Fibroblast of skin of right quadriceps (primary cell): ENCODE measurements around the gene RETSAT.
"Not testable (repeated sequence)": the region's sequence is repeated elsewhere in the genome, so short reads cannot be mapped to it uniquely, and the experiment has no call there.

Experiments
- DNase-seq: peaks from one replicate; pipeline ENCODE4 v3.0.0-alpha.2; 2013

The RETSAT gene

DNA sequence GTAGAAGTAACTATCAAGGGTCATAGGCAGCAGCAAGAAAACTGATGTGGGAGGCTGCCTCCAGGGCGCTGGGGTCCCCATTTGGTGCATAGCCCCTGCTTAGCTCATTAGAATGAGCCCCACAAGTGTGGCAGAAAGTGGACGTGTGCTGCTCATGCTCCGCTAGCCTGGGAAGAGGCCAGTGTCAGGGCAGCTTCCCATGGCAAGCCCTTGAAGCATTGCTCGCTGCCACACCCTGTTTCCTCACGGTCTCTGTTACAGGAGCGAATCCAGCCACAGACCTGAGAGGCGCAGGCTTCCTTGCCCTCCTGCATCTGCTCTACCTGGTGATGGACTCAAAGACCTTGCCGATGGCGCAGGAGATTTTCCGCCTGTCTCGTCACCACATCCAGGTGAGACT, 22.8 kb upstream of the RETSAT start:
- no peak for DNase-seq

DNA sequence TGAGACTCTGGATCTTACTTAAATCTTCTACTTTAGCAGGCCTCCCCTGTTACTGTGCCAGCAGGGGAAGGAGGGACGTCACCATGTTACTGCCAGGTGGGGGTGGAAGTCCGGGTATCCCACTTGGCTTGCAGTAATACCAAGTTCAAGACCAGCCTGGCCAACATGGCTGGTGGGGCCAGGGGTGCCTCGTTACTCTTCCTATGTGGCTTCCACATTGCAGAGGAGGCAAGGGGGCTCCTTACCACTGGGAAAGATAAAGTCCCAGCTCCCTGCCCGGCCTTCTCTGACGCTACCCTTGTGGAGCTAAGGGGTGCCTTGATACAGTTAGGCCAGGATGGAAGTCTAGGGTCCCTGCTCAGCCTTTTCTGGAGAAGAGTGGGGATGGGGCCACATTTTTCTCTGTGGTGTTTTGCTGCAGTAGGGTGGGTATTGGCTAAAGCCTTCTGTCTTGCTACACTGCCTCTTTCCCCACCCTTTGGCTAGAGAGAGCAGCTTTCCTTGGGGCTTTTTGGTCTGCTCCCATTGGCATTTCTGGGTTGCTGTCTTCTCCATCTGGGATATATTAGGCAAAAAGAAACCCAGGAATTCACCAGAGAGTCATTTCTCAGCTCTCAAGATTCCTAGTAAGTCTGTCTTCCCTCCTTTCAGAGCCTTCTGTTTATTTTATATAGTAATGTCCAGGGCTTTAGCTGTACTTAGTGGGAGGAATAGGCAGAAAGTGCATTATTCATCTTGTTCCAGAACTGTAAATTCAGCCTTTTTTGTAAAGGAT, 22.1 kb upstream of the RETSAT start:
- DNase-seq = peak; percentile 31

DNA sequence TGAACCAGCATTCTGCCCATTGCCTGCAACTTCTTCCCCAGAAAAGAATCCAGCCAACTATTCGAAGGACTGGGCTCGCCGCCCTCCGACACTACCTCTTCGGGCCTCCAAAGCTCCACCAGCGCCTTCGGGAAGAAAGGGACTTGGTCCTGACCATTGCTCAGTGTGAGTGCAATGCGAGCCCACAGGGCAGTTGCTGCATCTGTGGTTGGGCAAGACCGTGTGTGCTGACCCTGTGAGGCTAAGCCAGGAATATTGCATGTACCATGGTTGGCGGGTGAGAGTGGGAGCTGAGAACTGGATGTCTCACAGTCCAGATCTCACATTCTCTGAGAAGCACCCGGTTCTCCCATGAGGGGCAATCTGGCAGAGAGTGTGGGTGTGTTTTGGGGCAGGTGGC, 16.7 kb upstream of the RETSAT start:
- no peak for DNase-seq

DNA sequence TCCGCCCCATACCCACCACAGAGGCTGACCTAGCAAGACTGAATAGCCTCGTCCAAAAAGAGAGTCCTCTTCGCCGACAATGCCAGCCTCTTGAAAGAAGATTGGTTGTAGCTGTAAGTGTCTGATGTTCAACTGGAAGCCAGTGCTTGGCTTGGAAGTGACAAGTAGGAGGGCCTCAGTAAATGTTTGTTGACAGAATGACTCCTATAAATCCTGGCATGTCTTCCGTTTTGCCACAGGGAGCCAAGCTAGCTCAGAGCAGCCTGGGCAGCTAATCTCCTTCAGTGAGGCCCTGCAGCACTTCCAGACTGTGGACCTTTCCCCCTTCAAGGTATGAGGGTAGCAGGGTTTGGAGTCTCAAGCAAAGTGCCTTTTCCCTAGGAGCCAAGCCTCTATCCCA, 15.2 kb upstream of the RETSAT start:
- no peak for DNase-seq

DNA sequence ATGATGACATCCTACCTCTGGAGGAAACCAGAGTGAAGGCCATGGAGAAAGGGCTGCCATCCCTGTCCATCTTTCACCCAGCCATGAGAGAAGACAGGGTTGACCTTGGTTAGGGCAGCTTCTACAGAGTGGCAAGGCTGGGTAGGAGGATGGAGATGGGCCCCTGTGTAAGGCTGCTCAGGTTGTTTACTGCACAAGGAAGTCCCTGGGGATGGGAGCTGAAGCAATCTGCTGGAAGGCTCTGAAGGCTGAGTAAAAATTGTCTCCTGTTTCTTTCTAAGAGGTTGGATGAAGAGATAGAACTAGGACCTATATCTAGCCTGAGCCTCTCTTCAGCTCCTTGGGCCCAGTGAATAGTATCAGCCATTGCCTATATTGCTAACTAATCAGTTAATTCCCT, 14.6 kb upstream of the RETSAT start:
- DNase-seq = no peak

DNA sequence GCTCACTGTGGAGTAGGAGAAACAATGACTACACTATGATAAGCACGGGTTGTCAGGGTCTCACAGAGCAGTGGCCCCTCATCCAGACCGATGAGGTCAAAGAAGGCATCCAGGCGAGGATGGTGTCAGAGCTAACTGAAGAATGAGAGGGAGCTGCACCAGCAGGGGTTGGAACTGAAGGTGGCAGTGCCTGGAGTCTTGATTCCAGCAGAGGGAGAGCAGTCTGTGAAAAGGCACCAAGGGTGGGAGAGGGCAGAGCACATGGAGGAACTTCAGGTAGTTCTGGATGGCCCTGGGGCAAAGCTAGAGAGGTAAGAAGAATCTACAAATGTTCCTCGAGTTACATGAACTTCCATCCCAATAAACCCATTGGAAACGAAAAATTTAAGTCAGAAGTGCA, 12.9 kb upstream of the RETSAT start:
- DNase-seq = no peak

DNA sequence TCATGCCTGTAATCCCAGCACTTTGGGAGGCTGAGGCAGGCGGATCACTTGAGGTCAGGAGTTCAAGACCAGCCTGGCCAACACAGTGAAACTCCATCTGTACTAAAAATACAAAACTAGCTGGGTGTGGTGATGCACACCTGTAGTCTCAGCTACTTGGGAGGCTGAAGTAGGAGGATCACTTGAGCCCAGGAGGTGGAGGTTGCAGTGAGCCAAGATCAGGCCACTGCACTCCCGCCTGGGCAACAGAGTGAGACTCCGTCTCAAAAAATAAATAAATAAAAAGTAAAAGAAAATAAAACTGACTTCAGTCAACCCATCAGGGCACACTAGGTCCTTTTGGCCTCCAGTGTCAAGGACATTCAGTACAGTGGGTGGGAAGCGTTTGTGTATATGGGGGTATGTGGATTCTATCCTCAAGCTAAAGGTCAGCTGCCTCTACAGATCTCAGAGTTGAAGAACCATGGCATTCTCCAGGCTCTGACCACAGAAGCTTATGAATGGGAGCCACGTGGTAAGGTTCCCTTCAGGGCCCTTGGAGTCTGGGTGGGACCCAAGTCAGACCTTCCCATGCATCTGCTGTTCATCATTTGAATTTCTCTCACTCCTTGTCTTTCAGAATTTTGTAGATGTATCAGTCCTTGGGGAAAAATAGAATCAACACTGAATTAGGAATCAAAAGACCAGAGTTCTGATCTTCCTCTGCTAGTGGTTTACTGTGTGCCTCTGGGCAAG, 8.5 kb upstream of the RETSAT start:
- DNase-seq = not testable (repeated sequence)

DNA sequence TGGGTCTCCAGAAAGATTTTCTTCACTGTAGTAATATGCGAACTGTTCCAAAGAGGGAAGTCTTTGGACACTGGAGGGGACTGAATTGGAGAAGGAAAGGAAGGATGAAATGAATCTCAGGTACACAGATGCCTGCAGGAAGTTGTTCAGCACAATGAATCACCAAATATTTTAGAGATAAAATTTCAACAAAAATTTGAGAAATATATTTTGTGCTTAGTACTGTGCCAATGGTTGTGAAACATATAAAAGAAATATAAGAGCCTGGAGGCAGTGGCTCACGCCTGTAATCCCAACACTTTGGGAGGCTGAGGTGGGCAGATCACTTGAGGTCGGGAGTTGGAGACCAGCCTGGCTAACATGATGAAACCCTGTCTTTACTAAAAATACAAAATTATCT, 3.4 kb upstream of the RETSAT start:
- DNase-seq = no peak

DNA sequence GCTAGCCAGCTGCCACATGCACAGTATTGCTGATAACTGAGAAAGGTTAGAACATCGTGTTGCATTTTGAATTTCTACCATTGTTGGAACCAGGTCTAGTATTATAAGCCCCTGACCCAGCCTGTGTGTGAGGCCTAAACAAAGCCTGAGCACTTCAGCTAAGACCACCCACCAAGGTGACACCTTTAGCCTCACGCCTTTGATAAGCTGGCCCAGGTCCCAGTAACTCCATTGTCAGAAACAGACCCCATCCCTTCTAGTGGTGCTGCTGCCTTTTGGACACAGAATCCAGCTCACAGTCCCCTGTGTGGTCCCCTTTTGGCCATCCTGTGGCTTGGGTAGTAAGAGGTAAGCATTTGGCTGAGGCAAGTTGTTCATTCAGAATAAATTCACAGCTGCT, 1.9 kb upstream of the RETSAT start:
- no peak for DNase-seq

DNA sequence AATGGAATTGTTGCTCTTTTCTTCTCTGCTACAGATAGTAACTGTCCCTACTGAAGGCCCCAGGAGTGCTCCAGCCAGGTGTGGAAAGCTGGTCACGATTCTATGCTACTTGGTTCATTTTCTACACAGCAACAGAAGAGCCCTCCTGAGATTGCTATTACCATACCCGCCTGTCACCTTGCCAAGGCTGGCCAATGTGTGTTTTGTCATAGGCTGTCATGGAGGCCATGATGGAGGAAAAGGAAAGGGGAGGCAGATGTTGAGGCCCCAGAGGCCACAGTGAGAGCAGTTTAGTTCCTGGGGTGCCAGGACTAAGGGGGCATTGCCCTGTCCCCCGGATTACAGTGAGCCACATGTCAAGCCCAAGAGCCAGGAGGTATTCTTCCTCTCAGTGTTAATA, 1.2 kb upstream of the RETSAT start:
- no peak for DNase-seq

DNA sequence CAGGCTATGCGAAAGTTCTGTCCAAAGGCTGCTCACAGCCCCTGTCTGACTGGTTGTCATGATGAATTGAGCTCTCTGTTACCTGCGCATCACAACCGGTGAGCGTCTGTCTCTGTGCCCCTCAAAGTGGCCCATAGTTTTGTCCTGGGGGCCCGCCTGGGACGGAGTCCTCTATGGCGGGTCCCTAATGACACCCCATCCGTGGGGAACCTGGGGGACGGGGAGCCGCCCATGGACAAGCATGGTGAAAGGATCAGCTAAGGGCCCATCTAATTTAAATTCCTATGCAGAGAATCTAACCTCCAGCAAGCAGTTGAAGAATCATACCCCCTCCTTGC, 714 bp upstream of the RETSAT start:
- DNase-seq = no peak

DNA sequence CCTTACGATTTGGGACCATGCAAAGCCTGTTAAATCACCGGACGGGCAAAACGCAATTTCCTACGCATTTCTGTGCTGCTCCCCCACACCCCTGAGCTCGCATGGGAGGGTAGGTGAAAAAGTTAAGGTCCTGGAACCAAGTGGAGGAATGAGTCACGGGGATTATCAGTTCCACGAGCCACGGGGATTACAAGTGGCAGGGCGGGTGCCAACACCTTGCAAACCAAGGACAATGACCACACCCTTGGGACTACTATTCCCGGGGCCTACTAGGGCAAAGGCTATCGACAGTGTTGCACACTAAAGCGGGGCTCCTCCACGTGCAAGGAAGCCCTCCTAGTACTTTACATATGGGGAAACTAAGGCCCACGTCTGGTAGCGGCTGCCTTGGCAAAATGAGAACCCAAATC, 447 bp downstream of the RETSAT start:
- DNase-seq = peak; percentile 15

DNA sequence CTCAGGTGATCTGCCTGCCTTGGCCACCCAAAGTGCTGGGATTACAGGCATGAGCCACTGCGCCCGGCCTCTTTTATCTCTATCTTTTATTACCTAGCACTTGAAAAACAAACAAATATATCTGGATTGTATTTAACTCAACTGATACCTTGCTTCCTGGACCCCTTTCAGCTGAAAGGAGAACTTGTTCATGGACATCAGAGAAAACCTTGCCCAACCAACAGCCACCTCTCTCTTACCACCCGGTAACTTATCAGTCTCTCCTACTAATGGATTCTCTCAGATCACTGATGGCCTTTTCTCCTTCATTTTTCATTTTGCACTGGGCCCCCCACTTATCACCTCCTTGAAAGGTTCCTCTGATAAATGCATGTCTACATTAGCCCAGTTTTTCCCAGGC, 6.7 kb downstream of the RETSAT start:
- DNase-seq = no peak

DNA sequence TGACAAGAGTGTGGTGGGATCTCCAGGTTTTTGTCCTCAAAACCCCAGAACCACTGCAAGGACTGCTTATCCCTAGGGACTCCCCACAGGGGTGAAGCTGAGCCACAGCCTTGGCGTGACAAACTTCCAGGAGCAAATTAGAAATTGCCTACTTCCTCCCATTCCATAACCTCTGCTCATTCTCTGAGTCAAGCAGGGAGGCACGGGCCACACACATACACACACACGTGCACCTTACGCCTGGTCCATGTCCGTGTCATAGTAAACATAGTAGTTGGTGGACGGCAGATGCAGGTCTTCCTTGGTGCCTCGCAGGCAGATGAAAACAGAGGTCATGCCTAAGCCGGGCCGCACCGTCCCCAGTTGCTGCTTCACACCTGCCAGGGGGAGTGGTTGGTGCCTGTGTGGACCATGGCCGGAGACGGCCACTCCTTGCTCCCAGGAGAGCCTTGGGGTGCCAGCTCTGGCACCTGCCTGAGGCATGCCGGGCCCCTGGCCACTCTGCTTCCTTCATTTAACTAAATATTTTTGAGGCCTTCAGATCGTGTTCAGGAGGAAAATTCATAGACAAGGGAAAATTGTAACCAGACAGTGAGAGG, 9.9 kb downstream of the RETSAT start:
- no peak for DNase-seq

DNA sequence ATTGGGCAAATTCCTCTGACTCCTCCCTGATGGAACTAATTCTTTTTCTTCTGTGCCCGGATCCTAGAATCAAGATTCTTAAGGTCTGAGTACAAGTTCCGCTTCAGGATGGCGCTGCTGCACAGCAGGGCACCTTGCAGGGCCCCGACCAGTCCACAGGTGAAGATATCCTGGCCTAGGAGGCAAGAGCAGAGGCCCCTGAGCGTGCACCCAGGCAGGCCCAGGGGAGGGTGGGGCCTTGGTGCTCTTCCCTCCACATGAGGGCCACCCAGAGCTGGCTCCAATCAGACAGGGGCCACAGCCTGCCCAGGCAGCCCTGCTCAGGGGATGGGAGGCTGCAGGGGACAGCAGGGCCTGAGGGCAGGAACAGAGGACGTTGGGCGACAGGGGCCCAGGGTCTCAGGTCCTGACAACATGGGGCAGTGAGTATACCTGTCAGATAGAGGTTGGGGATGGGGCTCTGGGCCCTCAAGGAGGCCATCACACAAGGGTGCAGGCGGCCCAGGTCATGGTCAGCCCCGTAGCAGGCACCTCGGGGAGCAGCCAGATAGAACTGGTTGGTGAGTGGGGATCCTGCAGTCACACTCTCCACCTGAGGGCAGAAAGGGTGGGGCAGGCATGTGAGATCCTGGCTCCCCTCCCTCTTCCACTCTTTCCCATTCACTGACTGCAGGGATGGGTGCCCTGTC, 11.0 kb downstream of the RETSAT start:
- DNase-seq = not testable (repeated sequence)

DNA sequence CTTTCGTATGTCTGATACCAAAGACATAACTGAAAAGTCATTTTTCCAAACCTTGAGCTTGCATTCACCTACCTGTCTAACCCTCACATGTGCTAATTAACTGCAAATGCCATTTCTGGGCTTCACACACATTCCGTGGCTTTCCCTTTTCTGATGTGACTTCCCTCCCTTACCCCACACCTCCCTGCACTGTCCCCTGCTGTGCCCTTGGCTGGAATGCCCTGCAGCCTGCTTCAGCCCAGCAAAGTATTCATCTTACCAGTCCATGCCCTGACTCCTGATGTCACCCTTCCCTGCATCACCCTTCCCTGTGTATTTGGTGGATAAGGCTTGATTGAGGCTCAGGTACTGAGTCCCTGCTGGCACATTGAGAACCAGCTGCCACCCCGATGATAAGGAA, 12.2 kb downstream of the RETSAT start:
- no peak for DNase-seq

DNA sequence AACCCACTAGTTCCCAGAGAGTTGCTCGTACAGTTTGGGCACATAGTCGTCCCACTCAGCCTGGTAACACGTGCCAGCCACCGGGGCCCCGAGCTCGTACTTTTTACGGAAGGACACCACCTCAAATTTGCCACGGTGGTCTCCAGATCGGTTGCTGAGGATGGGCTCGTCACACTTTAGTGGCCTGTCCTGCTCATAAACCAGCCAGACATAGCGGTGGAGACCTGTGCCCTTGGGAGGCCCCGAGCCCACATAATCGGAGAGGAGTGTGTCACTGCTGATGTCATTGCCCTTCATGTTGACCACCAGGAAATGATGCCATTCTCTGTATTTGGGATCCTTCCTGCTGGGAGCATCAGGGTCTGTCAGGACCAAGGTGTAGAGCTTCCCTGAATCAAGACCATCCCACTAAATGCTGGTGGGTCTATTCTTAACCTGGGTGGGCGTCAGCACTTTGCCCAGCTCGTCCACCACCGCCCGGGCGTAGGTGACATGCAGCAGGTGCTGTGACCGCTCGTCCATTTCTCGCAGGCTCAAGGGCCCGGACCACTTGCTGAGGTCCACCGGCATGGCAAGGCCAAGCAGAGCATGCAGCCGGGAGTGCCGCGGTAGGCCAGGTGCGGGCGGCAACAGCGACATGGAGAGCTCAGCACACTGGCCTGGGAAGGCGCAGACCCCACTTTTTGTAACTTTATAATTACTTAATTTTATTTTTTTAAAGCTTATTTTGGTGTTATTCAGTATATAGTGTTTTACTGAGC, 12.9 kb downstream of the RETSAT start:
- DNase-seq = no peak

DNA sequence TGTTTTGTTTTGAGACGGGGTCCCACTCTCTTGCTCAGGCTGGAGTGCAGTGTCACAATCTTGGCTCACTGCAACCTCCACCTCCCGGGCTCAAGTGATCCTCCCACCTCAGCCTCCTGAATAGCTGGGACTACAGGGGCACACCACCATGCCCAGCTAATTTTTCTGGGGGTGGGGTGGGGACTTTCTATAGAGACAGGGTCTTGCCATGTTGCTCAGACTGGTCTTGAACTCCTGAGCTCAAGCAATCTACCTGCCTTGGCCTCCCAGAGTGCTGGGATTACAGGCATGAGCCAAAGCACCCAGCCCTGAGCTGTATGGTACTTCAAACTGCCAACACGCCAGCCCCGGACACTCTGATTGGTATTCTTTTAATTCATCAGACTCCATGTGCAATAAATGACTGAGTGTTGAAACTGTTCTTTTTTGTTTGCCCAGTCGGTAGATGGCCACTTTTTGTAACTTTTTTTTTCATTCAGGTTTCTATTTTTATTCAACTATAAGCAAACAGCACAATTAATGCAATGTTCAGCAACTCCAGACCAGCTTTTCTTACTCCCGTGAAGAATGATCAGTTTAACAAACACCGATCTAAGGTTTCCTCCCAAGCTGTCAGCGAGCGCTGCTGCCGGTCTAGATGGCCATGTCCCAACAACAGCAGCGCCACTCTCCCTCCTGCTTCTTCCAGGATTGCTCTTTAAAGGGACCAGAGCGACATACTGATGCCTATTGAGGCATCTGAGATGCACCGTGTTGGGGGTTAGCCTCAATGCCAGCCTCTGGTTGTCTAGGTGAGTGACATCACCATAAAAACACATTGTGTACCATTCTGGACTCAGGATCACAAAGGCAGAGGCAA, 14.1 kb downstream of the RETSAT start:
- no peak for DNase-seq

DNA sequence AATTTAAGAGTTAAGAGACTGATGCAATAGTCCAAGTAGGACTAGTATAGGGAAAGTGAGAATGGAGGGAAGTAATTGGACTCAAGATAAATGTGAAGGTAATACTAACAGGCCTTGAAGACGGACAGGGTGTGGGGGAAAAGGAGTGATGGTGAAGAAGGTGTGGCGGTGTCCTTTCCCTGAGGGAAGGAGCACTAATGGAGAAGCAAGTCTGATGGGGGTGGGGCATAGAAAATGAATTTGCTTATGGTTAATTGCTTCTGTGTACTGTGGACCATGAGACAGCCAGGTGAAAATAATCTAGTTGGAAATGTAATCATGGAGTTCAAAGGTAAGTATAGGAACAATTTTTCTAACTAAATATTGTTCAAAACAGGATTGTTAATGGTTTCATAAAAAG, 19.4 kb downstream of the RETSAT start:
- no peak for DNase-seq

DNA sequence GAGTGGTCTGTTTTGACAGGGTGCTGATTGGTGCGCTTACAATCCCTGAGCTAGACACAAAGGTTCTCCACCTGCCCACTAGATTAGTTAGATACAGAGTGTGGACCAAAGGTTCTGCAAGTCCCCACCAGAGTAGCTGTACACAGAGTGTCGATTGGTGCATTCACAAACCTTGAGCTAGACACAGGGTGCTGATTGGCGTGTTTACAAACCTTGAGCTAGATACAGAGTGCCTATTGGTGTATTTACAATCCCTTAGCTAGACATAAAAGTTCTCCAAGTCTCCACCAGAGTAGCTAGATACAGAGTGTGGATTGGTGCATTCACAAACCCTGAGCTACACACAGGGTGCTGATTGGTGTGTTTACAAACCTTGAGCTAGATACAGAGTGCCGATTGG, 20.5 kb downstream of the RETSAT start:
- not testable (repeated sequence) for DNase-seq

DNA sequence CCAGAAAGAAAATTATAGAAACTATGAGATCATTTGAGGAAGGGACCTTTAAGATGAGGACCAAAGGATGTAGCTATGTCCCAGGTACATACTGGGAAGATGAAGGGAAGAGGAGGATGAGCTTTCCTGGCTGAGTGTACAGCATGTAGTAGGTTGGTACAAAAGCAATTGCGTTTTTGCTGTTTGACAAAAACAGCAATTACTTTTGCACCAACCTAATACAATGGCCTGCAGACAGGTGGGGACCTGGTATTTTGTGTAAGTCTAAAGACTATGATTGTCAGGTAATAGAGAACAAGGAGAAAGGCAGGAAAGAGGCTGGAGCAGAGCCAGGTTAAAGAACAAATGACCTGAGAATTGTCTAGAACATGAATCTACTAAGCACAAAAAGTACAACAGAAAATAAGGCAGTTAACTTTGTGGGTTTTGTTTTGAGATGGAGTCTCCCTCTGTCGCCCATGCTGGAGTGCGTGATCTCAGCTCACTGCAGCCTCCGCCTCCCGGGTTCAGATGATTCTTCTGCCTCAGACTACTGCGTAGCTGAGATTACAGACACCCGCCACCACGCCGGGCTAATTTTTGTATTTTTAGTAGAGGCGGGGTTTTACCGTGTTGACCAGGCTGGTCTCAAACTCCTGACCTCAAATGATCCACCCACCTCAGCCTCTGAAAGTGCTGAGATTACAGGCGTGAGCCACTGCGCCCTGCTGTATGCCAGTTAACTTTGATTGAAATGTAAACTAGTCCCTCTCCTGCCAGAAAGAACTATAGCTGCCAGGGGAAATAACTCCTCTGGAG, 23.3 kb downstream of the RETSAT start:
- DNase-seq = no peak
